Stimulated activated CD8-positive, alpha-beta memory T cell treated with anti-CD3 and anti-CD28 coated beads, Interleukin-15, amount 100 ng/mL, for 1 hour (primary cell): ENCODE measurements around the gene PRLHR.
"Not testable (repeated sequence)": the region's sequence is repeated elsewhere in the genome, so short reads cannot be mapped to it uniquely, and the experiment has no call there.

Experiments
- DNase-seq: peaks from one replicate; pipeline ENCODE4 v3.0.0-alpha.2; 2020; ENCODE audit warnings: low read depth

Gene PRLHR

DNA sequence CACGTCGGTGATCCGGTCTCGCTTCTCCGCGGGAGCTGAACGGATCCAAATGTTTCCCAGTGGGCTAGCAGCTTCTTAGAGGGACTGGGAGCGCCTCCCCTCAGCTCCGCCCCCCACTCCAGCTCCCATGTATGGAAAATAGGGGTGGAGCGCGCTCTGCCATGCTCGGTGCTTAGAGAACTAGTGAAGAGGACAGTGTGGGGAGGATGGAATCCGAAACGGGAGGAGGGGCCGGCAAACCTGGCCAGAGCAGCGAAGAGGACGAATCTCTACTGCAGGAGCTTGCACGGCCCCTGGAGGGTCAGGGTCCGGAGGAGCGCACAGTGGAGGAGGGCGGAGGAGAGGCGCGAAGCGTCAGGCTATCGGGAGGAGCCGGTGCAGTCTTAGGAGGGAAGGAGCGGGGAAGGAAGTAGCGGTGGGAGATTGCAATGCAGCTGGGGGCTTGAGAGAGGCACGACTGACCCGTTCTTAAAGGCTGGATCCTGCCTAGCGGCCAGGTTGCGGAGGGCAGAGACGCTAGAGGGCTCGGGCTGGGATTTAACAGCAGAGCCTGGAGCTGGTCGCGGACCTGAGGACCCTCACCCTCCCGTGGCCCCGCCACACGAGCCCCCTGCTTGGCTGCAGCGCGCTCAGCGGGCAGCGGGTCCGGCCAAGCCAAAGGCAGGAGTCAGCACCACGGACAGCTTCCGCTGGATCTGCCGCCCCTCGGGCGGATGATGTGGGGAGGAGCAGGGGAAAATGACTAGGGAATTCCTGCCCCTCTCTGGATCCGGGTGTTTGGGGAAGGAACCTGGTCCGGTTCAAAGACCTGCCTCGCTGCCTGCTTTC is at the start of gene PRLHR:
Gene PRLHR (minus strand): TSS at position 51 of the 828 bp plus-strand sequence. CDS start 404 bp downstream, outside the sequence.
- DNase-seq = no peak

DNA sequence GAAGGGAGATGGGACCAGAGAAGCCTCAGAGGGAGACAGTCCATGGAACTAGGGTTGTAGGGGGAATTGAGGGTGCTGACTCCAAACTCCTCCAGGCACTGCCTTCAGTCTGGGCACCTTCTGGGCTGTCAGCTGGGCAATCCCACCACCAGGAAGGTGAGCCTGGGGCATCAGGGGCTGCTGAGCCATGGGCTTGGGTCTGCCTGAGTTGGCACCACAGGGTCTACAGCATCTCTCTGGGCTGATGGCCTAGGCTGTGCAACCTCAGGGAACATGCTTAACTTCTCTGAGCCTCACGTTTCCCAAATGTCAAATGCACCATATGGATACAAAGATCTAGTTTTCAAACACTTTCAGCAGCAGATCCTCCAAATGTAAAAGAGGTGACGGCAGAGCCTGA is 46.8 kb upstream of the PRLHR start:
- no peak for DNase-seq

GRCh38 chr10:118638680-118639079 is 43.2 kb upstream of the PRLHR start:
- DNase-seq = no peak

DNA sequence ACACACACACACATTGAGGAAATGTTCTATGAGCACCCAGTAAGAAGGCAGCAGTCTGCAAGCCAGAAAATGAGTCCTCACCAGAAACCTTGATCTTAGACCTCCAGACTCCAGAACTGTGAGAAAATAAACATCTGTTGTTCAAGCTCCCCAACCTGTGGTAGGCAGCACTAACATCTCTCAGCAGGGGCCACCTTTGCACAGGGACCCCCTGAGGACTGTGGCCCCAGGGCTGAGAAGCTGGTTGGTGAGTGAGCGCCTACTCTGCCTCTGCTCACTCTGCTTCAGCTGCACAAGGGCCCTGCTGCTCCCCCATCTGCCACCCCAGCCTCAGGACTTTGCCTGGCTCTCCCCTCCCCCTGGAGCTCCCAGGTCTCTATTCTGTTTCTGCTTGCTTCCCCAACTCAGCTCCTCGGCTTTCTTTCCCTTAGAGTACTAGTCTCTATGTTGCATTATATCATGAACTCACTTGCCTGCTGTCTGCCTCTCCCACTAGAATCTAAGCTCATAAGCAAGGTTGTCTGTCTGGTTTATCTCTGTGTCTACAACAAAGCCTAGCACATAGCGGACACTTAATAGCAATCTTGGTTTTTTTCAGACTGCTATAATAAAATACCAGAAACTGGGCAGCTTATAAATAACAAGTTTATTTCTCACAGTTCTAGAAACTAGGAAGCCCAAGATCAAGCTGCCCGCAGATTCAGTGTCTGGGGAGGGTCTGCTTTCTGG is 40.4 kb upstream of the PRLHR start:
- DNase-seq = no peak

DNA sequence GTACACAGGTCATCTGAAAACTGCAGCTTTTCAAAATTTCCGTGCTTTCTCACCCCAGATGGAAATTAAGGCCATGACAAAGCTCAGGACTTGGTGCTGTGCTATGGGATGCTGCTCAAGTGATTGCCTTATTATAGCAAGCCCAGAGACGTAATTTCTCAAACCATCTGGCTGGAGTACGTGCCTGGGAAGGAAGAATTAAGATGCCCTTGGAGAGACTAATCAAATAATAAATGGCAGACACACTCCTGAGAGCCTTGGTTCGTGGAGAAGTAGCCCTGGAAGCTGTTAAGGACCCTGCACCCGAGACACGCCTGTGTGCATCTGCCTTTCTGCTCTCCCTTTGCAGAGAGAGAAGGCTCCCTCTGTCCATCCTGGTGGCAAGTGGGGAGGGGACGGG is 38.3 kb upstream of the PRLHR start:
- no peak for DNase-seq

- DNase-seq = no peak
These were observed 33.8 kb upstream of the PRLHR start for GRCh38 chr10:118629211-118629610.

GRCh38 chr10:118628397-118628796 is 32.9 kb upstream of the PRLHR start:
- no peak for DNase-seq

- no peak for DNase-seq
These were observed 31.5 kb upstream of the PRLHR start for GRCh38 chr10:118626953-118627352.

DNA sequence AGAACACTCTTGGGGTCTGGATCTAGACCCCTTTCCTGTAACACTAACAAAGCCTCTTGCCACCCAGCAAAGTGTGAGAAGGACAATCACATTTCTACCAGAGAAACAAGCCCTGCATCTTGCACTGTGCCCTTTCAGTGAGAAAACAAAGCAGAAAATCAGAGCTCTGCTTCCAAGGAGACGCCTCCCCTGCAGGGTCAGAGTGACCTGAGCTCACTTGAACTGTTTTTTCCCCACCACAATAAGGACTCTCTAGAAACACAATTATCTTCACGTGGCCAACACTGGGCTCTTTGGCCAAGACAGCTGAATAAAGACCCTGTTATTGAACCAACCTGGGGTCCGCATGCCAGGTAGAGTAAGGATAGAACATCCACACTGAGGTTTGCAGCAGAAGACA is 30.1 kb upstream of the PRLHR start:
- DNase-seq = no peak

- no peak for DNase-seq
These were observed 29.3 kb upstream of the PRLHR start for GRCh38 chr10:118624747-118625146.

- no peak for DNase-seq
These were observed 26.0 kb upstream of the PRLHR start for GRCh38 chr10:118621304-118621942.

GRCh38 chr10:118613863-118614262 is 18.4 kb upstream of the PRLHR start:
- DNase-seq = not testable (repeated sequence)

DNA sequence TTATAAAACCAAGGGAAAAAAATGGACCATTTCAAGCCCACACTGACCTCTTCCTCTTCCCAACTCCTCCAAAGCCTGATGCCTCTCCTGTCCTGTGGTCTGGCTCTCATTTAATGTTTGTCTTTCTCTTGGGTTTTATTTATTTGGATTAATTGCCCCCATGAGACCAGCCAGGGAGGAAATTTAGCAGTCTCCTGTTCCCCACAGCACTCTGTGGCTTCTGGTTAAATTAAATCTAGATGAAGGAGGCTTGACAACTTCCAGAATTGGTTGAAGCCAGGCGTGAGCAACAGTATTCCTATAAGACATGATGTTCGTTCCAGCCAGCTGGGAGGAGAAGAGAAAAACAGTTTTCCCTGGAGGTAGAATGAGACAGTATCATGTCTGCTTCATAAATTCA is 15.1 kb upstream of the PRLHR start:
- DNase-seq = no peak

DNA sequence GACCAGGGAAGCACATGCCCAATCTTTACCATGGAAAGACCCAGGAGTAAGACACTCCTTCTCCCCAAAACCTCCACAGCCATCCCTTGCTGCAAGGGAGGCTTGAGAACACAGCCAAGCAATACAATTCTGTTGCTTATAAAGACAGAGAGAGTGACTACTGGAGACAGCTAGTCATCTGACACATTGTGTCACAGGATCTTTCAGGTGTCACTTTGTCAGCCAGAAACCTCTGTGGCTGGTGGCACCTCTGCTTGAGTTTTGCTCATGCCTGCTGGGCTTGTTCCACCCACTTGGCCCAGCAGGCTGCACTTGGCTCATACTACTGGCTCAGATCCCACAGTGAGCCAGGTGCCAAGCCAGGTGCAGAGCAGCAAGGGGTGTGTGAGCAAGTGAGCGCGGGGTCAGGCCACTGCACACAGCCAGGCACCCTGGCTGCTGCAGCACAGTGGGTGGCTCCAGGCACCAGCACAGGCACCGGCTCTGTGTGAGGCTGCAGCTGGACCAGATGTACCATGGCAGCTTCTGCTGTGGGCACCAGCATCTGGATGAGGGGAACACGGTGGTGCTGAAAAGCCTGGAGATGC is 12.4 kb upstream of the PRLHR start:
- no peak for DNase-seq

- no peak for DNase-seq
These were observed 10.2 kb upstream of the PRLHR start for GRCh38 chr10:118605694-118606093.

- no peak for DNase-seq
These were observed 1.1 kb upstream of the PRLHR start for GRCh38 chr10:118596426-118597124.

DNA sequence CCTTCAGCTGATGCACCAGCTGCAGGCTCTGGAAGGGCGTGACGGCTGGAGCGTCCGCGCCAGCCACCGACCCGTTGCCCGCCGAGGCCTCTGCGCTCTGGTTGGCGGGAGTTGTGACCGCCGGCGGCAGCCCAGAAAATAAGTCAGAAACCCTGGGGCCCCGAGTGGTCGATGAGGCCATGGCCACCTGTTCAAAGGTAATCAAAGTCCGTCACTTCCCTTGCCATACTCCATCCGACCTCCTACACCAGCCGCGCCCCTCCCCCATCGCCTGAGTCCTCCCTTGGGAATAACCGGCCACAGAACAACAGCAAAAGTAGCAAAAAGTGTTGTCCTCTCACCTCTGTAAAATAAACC is 406 bp downstream of the PRLHR start:
- DNase-seq = no peak

GRCh38 chr10:118594392-118595063 is 920 bp downstream of the PRLHR start:
- no peak for DNase-seq

- DNase-seq = no peak
These were observed 2.6 kb downstream of the PRLHR start for GRCh38 chr10:118592675-118593330.

GRCh38 chr10:118590334-118590733 is 5.1 kb downstream of the PRLHR start:
- no peak for DNase-seq
